Bronchial epithelial cell (primary cell): ENCODE measurements around the gene PCDHGA6. TPM values are rescaled to one million over a fixed set of nuclear protein-coding genes. Genes with fewer than 3 reads are reported as not detected.
A peak's percentile ranks its signal among the peaks of the same experiment; 100 is the strongest.
"Not testable (repeated sequence)": the region's sequence is repeated elsewhere in the genome, so short reads cannot be mapped to it uniquely, and the experiment has no call there.

Experiments used
- DNase-seq: peaks from one replicate; pipeline ENCODE4 v3.0.0-alpha.2; 2010; ENCODE audit warnings: low read depth
- FAIRE-seq: peaks from 2 replicates; lab custom pipeline; 2011; peaks lifted over from hg19 to GRCh38; lab: Jason Lieb, UNC
- H3K27me3 ChIP-seq: 2 replicates; pipeline ENCODE4 v1.5.1; 2011; ENCODE audit warnings: low read length; ENCODE audit not compliant: control insufficient read depth, insufficient read depth
- H3K36me3 ChIP-seq: 2 replicates; pipeline ENCODE4 v1.5.1; 2011; ENCODE audit warnings: low read length; ENCODE audit not compliant: control insufficient read depth, insufficient read depth
- H3K4me3 ChIP-seq: 2 replicates; pipeline ENCODE4 v1.5.1; 2011; ENCODE audit warnings: mild to moderate bottlenecking, low read depth, low read length, control low read depth
- CTCF ChIP-seq: IDR thresholded peaks from 2 replicates; pipeline ENCODE4 v1.5.1; 2011; ENCODE audit warnings: mild to moderate bottlenecking, moderate library complexity, low read length, control low read depth, inconsistent platforms; ENCODE audit not compliant: insufficient read depth, severe bottlenecking
- total RNA-seq: library from RNA; depleted of rRNA; stranded (reverse); fragments of >200 nt; gene quantifications from 2 replicates; pipeline ENCODE4 v1.2.1, GENCODE V29; 2014

PCDHGA6 gene
- total RNA-seq, 1 donor from 2014 or later: under 0.01 TPM

DNA sequence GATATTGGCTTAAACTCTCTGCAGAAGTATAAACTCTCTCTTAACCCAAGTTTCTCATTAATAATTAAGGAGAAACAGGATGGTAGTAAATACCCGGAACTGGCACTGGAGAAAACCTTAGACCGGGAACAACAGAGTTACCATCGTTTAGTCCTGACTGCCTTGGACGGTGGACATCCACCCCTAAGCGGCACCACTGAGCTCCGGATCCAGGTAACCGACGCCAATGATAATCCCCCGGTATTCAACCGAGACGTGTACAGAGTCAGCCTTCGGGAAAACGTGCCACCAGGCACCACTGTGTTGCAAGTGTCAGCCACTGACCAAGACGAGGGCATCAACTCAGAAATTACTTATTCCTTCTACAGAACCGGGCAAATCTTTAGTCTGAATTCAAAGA lies 24.9 kb downstream of the PCDHGA6 start:
- peaks cover 2% of the 10 kb centered on the region for H3K27me3 ChIP-seq
- FAIRE-seq (no peak), DNase-seq (no peak)
- no peak overlapping the region for H3K4me3 ChIP-seq
- no peak for TF ChIP-seq CTCF
- H3K36me3 ChIP-seq: no peaks in the 10 kb centered on the region

GRCh38 chr5:141399555-141400258 lies 26.0 kb downstream of the PCDHGA6 start:
- no peak for FAIRE-seq
- Histone ChIP-seq H3K36me3 (no peaks in the 10 kb centered on the region), H3K4me3 (no peak overlapping the region), H3K27me3 (peaks cover 1% of the 10 kb centered on the region)
- TF ChIP-seq CTCF: no peak
- DNase-seq: no peak

DNA sequence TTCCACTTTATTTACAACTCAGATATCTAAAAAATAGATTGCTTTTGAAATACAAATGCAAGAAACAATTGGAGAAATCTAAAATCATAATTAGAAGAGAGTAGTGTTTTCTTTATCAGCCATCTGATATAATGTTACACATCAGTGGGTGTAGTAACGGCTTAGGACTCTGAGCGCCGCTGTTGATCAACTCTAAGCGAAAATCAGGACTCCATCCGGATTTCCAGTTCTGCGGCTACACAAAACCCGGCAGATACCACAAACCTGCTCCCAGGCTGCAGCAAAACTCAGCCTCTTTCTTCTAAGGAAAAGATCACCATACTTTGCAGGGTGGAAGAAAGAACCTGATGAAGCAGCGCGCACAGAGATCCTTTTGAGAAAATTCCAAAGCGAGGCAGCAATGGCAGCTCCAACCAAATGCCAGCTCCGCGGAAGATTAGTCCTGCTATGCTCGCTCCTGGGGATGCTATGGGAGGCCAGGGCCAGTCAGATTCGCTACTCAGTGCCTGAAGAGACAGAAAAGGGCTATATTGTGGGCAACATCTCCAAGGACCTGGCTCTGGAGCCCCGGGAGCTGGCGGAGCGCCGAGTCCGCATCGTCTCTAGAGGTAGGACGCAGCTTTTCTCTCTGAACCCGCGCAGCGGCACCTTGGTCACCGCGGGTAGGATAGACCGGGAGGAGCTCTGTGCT lies 29.0 kb downstream of the PCDHGA6 start, which contains the start of gene PCDHGA9:
PCDHGA9 (plus strand) TSS at position 226 of the 691 bp plus-strand sequence; CDS start at position 401, 175 bp downstream.
- DNase-seq: peak; percentile 20
- Histone ChIP-seq H3K4me3 (peak within 1 kb of the TSS; percentile 11), H3K36me3 (no peaks in the 10 kb centered on the region), H3K27me3 (no peaks in the 10 kb centered on the region)
- peak; percentile 44 for TF ChIP-seq CTCF
- FAIRE-seq: no peak

GRCh38 chr5:141403387-141403786 lies 29.7 kb downstream of the PCDHGA6 start:
- no peak overlapping the region for H3K4me3 ChIP-seq
- no peak for FAIRE-seq

GRCh38 chr5:141407790-141408505 lies 34.3 kb downstream of the PCDHGA6 start, which contains the start of gene PCDHGB6:
TSS of gene PCDHGB6 (plus strand) at chr5:141408021. CDS start at chr5:141408203, 182 bp downstream.
- not testable (repeated sequence) for H3K27me3 ChIP-seq, FAIRE-seq, H3K36me3 ChIP-seq
- TF ChIP-seq CTCF: peak; percentile 65
- peak within 1 kb of the TSS; percentile 18 for H3K4me3 ChIP-seq
- DNase-seq: peak; percentile 18

More at GRCh38 chr5:141403387-141403786, 29.7 kb downstream of the PCDHGA6 start:
- TF ChIP-seq CTCF: no peak
- Histone ChIP-seq H3K36me3 (no peaks in the 10 kb centered on the region), H3K27me3 (no peaks in the 10 kb centered on the region)
- DNase-seq: no peak
